ENCODE data around the gene BLCAP. TPM values are rescaled to one million over a fixed set of nuclear protein-coding genes. Genes with fewer than 3 reads are reported as not detected.

BLCAP gene
- total RNA-seq, 1 experiment from 2014 or later, result 99.9 TPM

GRCh38 chr20:37567331-37567665, 39.6 kb upstream of the BLCAP start:
- H4K20me1 ChIP-seq (ENCODE audit: insufficient read depth), result peaks cover 4% of the 10 kb centered on the region; the same call in 1 of the 2 replicates
- CTCF ChIA-PET, result no interaction called here
- intact Hi-C loops (cut with micrococcal nuclease; ENCODE audit: unreplicated experiment), result loop anchor here (10.0 kb wide), 2 partner anchors 338 to 598 kb away; partner anchors contain the start of genes TGM2 and VSTM2L

GRCh38 chr20:37566590-37567330, 39.1 kb upstream of the BLCAP start:
- Histone ChIP-seq H3K4me2 (no peak overlapping the region), H3K27me3 (ENCODE audit: insufficient read depth, low read depth) (peaks cover 70% of the 10 kb centered on the region), H3F3A (ENCODE audit: insufficient read depth, low read depth) (no peaks in the 10 kb centered on the region), H3K36me3 (ENCODE audit: low read depth) (no peaks in the 10 kb centered on the region), H4K20me1 (ENCODE audit: insufficient read depth) (peaks cover 4% of the 10 kb centered on the region; the same call in 1 of the 2 replicates), H3K27ac (no peak overlapping the region), H3K4me3 (no peak overlapping the region), H2AFZ (no peak overlapping the region), H3K79me2 (ENCODE audit: low read depth) (no peaks in the 10 kb centered on the region), H3K9me2 (ENCODE audit: insufficient read depth) (no peaks in the 10 kb centered on the region), H3K4me1 (replicated peaks; ENCODE audit: insufficient read depth) (no peaks in the 10 kb centered on the region), H3K9me3 (ENCODE audit: insufficient read depth, low read depth) (no peaks in the 10 kb centered on the region)
- CTCF ChIA-PET, result interaction anchor here (1.0 kb wide), 1 partner anchor 426 kb away, joined by 6 read pairs; no protein-coding TSS in a partner anchor
- no peak for DNase-seq
- no peak for TF ChIP-seq EZH2 (IDR thresholded peaks at IDR 0.05; ENCODE audit: low read depth)
- no peak for TF ChIP-seq CTCF (conservative IDR thresholded peaks at IDR 0.05)
- BruUV-seq (replicated peaks), result no TSS peak
- POLR2A ChIA-PET (ENCODE audit: unreplicated experiment), result interaction anchor here (0.6 kb wide), 1 partner anchor 58 kb away, joined by 5 read pairs; no protein-coding TSS in a partner anchor
- intact Hi-C loops (cut with micrococcal nuclease; ENCODE audit: unreplicated experiment), result loop anchor here (10.0 kb wide), 2 partner anchors 338 to 598 kb away; partner anchors contain the start of genes TGM2 and VSTM2L

More at GRCh38 chr20:37567331-37567665, 39.6 kb upstream of the BLCAP start:
- POLR2A ChIA-PET (ENCODE audit: unreplicated experiment), result interaction anchor here (0.6 kb wide), 1 partner anchor 59 kb away, joined by 5 read pairs; no protein-coding TSS in a partner anchor
- H3K27ac ChIP-seq, result no peak overlapping the region
- TF ChIP-seq CTCF (conservative IDR thresholded peaks at IDR 0.05) (no peak), EZH2 (IDR thresholded peaks at IDR 0.05; ENCODE audit: low read depth) (no peak)
- H3K27me3 ChIP-seq (ENCODE audit: insufficient read depth, low read depth), result peaks cover 72% of the 10 kb centered on the region
- no peaks in the 10 kb centered on the region for H3F3A ChIP-seq (ENCODE audit: insufficient read depth, low read depth)
- H3K4me3 ChIP-seq, result no peak overlapping the region
- H3K4me1 ChIP-seq (replicated peaks; ENCODE audit: insufficient read depth), result no peaks in the 10 kb centered on the region
- H2AFZ ChIP-seq, result no peak overlapping the region
- DNase-seq, result no peak
- no peaks in the 10 kb centered on the region for H3K36me3 ChIP-seq (ENCODE audit: low read depth)
- no peak overlapping the region for H3K4me2 ChIP-seq
- no peaks in the 10 kb centered on the region for H3K9me2 ChIP-seq (ENCODE audit: insufficient read depth)
- BruUV-seq (replicated peaks), result no TSS peak
- no peaks in the 10 kb centered on the region for H3K9me3 ChIP-seq (ENCODE audit: insufficient read depth, low read depth)
- no peaks in the 10 kb centered on the region for H3K79me2 ChIP-seq (ENCODE audit: low read depth)

GRCh38 chr20:37565134-37565811, 37.6 kb upstream of the BLCAP start:
- BruUV-seq (replicated peaks), result no TSS peak
- CTCF ChIA-PET, result interaction anchor here (0.5 to 1.4 kb wide), 4 partner anchors 427 to 1188 kb away, joined by 3 to 11 read pairs (median 6); no protein-coding TSS in a partner anchor
- Histone ChIP-seq H3K4me2 (no peak overlapping the region), H3K9me3 (ENCODE audit: insufficient read depth, low read depth) (no peaks in the 10 kb centered on the region), H3F3A (ENCODE audit: insufficient read depth, low read depth) (no peaks in the 10 kb centered on the region), H3K4me1 (replicated peaks; ENCODE audit: insufficient read depth) (no peaks in the 10 kb centered on the region), H3K27me3 (ENCODE audit: insufficient read depth, low read depth) (peaks cover 56% of the 10 kb centered on the region), H2AFZ (no peak overlapping the region), H3K36me3 (ENCODE audit: low read depth) (no peaks in the 10 kb centered on the region), H3K9me2 (ENCODE audit: insufficient read depth) (no peaks in the 10 kb centered on the region), H3K79me2 (ENCODE audit: low read depth) (no peaks in the 10 kb centered on the region), H4K20me1 (ENCODE audit: insufficient read depth) (peaks cover 4% of the 10 kb centered on the region; the same call in 1 of the 2 replicates), H3K27ac (no peak overlapping the region), H3K4me3 (no peak overlapping the region)
- DNase-seq, result no peak
- TF ChIP-seq EZH2 (IDR thresholded peaks at IDR 0.05; ENCODE audit: low read depth), result no peak
- TF ChIP-seq CTCF (conservative IDR thresholded peaks at IDR 0.05), result no peak
- intact Hi-C loops (cut with micrococcal nuclease; ENCODE audit: unreplicated experiment), result loop anchor here (2.0 to 10.0 kb wide), 3 partner anchors 340 to 600 kb away; partner anchors contain the start of genes TGM2 and VSTM2L
- POLR2A ChIA-PET (ENCODE audit: unreplicated experiment), result no interaction called here

Measured in PC-9 (cell line).